GM19468 (cell line): ENCODE results near the gene PCTP.

ENCODE experiments used
- ATAC-seq: cut with Tn5 transposase; IDR thresholded peaks from one replicate; pipeline ENCODE4 v1.9.1; 2021; ENCODE audit warnings: mild to moderate bottlenecking, moderate library complexity, moderate number of reproducible peaks; ENCODE audit not compliant: unreplicated experiment; ENCODE audit errors: extremely low read depth

The PCTP gene

DNA sequence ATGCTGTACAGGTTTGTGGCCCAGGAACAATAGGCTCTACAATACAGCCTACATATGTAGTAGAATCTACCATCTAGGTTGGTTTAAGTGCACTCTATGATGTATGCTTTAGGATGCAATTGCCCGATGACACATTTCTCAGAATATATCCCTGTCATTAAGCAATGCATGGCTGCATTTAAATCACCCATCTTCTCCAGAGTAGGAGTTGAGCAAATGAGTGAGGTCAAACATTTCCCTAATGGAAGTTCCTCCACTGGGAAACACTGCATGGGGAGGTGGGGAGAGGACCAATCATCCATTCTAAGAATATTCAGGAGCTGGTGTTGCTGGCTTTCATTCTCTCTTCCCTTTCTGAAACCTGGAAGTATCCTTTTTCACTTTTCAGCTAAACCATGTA is 2.0 kb upstream of the PCTP start:
- ATAC-seq = no peak

DNA sequence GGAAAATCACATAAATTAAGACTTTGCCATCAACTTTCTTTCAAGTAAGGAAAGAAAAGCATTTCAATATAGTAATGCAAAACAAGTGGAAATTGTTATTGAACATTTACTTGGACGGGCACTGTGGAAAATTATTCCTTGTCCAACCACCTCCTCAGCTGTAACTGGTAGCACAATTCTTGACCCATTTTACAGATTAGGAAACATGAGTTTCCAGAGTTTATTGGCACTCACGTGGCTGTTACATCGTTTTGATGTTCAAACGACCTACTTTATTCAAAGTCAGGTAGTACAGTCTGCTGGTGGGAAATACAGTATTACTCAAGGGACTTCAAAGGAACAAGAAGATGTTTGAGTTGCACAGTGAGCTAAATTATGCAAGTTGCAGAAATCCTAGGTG is 866 bp upstream of the PCTP start:
- ATAC-seq = no peak

DNA sequence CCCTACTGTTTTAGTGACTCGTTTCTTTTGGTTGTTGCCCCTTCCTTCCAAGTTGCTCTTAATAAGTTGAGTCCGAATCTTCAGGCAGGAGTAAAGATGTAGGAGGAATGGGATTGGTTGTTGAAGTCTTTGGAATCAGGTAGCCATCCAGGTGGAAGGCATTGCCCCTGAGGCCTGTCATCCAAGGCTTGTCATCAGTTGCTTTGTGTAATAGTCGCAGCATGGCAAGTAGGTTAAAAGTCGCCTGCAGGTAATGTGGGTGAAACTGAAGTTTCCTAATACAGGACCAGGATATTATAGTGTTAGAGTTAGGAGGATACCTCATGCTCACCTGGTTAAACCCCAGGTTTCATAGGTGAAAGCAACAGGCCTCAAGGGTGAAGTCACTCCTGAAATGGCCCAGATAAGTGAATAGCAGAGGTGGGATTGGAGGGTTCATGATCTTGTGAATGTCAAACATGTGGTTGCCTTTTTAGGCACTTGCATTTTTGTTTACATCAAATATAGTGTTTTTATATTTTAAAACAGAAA is 934 bp downstream of the PCTP start:
- no peak for ATAC-seq

DNA sequence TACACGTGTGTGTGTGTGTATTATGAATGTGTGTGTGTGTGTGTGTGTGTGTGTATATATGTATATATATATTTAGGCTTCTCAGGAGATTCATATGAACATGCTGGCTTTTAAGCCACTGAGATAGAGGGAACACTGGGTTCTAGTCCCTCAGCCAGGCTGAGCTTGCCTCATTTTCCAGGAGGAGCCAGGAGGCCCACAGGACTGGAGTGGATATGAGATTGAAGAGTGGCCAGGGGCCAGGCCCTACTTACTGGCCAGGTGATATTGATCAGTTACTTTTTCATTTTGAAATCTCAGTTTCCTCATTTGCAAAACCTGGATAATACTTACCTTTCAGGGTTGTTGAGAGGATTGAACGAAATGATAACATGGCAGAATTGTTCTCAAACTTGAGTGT is 5.8 kb downstream of the PCTP start:
- ATAC-seq = no peak

DNA sequence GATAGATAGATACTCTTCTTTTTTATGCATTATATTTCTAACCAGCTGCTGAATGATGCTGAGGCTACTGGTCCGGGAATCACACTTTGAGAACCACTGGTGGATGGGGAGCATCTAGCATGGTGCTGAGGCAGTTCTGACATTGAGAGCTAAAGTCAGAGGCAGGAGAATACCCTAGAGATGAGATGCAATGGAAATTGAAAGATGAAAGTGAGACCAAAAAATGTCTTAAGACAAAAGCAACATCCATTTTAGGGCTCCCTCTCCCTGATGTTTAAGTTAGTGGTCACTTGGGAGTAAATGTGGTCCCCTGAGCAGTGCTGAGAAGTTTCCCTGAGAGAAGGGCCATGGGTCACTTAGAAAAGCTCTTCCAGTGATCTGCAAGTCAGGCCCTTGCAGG is 6.8 kb downstream of the PCTP start:
- ATAC-seq = no peak

DNA sequence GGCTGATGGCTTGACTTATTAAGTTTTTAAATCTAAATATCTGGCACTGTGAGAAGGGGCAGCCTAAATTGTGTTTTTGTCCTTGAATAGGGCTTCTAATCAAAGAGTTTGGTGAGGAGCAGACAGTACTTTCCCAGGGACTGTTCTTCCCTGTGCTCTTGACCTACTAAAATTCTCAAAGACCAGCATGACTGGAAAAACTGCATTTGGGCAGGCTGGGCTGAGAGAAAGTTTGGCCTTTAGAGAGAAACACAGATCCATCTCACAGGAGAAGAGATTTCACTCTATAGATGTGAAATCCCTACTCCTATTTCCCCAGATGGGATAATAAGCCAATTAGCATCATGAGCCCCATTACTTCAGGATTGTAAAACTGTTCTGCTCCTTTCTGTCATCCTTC is 7.3 kb downstream of the PCTP start:
- ATAC-seq = no peak

DNA sequence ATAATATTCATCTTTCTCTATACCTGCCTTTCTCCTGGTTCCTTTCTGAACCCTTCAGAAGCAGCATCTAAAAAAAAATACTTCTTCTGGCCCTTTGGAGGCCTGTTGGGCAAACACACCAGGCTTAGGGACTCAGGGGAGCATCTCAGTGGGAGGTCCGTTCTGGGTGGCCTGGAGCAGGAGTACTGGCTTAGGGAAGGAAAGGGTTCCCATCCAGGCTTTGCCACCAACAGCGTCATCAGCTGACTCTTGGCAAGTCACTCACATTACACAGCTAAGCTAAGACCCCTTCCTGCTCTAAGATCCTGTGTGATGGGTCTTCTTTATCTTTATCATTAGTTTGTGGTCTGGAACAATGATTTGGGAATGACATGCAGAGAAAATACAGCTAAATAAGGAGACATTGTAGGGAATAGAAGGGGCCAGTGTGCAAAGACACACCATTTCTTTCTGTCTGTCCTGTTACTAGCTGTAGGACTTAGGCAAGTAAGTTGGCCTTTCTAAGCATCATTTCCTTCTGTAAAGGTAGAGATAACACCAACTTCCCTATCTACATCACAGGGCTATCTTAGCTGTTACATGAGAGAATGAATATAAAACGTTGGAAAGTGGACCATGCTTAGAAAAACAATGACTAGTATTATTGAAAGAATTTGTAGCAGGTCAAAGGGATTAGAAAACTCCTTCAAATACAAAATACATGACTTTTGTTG is 9.9 kb downstream of the PCTP start:
- no peak for ATAC-seq

DNA sequence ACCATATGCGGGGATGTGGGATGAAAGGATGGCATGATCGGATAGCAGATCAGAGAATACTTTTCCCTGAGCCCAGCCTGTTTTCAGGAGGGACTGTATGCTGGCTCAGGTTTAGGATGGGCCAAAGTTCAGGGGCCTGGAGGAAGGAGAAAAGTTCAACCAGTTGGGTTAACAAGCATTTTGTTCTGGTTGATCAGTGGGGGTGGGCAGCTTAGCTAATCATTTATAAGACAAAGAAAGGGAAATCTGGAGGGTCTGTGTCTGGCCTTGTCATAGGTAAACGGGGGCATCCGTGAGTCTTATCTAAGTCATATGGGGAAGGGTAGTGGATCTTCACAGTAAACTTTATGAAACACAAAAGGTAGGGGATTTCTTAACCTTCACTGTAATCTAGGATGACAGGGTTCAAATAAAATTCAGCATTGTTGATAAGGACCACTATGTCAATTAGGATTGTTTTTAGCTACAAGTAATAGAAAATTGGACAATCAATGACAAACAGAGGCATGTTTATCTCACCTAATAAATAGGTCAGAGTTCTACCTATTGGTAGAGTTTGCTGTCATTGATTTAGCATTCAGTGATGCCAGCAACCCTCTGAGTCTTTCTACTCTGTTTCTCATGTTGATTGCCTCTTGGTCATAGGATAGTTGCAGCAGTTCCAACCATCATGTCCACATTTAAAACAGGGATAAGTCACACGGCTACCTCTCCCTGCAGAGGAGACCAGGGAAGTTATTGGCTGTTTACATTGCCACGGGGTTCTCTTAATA is 11.4 kb downstream of the PCTP start:
- ATAC-seq = no peak

DNA sequence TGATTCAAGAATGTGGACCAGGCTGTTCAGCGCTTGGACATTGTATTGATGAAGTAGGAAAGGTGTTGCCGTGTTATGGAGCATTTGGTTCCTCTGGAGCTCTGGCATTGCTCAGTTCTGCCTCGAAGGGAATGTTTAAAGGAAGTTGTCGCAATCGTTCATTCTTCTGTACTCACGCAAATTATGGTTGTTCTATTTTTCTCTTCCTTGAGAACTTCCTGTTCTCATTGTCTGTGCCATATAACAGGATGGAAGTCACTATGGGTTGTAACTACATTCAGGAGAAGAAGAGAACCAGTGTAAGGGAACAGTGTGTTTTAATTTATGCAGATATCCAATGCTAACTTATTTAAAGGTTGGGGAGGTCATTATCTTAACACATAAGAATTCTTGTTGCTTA is 13.0 kb downstream of the PCTP start:
- ATAC-seq = no peak

DNA sequence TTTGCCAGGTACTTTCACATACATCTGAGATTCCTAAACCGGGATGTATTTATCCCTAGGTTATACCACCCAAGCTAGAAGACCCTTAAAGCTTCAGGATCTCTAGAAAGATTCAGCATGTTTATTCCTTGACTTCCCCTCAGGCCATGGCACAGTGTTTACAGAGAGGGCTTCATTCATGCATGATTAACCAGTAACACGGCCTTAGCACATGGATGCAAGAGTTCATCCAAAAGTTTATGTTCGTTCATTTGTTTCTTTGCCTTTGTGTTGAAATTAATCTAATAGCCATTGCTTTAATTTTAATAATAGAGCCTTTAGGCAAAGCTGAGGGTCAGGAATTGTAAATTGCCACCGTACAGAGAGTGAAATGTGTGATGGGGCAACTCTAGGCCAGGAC is 13.8 kb downstream of the PCTP start:
- ATAC-seq = no peak

DNA sequence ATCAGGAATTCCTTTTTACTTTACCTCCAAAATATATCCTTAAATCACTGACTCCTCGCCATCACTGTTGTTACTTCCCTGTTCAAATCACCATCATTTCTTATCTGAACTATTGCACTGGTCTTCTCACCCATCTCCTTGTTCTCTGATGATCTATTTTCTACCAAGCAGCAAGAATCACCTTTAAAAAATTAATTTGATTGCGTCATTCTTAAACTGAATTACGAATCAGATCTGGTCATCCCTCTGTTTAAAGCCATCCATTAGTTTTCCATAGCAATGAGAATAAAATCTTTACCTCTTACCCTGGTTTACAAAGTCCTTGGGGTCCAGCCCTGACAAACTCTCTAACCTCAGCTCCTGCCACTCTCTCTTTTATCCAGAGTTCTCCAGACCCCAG is 14.6 kb downstream of the PCTP start:
- ATAC-seq = no peak

DNA sequence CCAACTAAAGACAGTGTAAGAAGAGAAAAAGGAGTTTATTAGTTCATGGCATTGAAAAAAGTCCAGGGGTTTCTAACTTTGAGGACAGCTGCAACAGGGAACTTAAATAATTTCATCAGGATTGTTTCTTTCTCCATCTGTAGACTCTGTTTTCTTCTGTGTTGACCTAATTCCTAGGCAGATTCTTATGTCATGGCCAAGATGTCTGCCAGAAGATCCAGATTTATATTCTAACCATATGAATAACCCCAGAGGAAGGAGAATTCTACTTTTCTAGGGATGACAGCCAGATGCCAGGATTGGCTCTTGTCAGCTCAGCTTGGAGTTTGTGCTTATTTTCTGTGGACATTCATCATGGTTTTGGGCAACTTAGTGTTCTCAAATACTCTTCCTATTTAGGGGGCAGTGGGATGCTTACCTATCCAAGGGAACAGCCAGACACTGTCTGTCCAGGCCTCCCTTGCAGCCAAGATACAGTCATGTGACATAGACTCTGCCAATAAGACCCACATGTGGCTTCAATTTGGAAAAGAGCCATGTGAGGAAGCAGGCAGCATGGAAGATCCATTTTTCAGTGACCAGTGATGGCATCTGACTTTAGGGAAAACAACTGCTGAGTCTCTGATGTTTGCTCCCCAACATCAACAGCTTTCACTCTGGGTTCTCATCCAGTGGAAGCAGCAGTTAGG is 18.2 kb downstream of the PCTP start:
- no peak for ATAC-seq

DNA sequence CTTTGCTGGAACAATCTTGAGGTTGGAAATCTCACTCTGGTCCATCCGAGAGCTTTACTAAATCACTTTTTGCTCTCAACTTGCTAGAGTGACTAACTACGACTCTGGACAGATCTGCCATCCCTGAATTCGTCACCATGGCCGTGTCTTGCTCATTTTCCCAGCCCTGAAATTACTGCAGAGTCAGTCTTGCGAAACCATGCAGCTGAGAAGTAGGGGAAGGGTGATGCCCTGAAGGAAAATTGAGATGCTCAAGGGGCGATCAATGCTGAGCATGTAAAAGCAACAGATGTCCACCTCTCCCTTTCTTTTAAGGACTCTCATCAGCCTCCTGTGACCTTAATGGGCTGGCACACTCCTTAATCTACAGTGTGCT is 18.8 kb downstream of the PCTP start:
- ATAC-seq = no peak

DNA sequence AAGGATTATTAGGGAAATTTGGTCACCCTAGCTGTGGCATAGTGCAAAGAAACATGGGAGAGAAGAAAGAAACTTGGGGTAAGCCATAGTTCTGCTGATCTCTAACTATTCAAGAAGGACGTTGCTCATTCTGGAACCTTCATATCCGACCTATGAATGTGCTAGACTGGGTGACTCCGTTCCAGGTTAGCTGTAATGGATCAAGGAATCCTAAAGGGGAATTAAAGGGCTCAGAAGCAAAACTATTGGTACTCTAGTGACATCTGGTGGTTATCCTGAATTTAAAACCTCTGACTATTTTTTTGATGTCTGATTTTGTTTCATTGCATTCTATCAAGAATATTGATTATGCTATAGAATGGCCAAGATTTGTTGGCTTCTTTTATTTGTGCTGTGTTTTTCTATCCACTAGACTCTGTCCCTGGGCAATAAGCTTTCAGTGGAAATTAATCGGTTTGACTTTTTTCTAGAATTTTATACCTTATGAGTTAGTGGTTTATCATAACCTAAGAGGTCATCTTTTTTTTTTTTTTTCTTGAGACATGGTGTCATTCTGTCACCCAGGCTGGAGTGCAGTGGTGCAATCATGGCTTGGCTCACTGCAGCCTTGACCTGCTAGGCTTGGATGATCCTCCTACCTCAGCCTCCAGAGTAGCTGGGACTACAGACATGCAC is 19.5 kb downstream of the PCTP start:
- ATAC-seq = no peak

DNA sequence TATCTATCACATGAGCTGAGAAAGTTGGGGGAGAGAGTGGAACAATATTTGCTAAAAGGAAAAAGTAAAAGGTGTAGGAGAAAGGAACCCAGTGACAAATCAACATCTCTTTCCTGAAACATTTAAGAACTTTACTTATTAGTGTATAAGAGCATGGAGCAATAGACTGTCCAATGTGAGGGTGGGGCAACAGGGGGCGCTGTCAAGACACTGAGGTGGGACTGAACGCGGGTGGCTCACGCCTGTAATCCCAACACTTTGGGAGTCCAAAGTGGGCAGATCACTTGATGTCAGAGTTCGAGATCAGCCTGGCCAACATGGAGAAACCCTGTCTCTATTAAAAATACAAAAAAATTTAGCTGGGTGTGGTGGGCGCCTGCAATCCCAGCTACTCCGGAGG is 21.2 kb downstream of the PCTP start:
- ATAC-seq = no peak

DNA sequence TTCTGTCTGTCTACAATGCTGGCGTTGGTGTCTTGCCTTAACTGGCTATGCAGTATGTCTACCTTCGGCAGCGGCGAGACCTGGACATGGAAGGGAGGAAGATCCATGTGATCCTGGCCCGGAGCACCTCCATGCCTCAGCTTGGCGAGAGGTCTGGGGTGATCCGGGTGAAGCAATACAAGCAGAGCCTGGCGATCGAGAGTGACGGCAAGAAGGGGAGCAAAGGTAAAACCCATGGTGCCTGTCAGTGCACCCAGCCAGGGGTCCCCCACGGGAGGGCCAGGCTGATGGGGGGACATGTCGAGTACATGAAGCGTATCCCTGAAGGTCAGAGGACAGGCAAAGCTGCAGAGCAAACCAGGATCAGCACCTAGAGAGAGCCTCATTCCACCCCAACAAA is 22.8 kb downstream of the PCTP start:
- ATAC-seq = no peak

DNA sequence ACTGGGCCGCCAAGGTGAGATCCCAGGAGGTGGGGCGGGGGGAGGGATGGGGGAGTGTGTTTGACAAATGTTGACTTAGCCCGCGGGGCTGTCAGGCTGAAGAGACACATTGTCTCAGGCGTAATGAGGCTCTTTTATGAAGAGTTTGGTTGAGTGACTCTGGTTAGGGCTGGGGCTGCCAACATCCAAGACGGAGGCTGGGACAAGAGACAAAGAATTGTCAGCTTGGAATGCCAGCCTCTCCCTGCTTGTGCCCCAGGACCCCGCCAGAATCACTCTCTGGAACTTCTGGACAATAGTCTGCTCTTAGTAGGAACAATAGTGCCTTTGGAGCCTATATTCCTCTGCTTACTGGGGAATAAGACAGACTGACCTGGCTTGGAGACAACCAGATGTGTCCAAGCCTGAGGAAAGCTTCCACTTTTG is 24.0 kb downstream of the PCTP start:
- no peak for ATAC-seq

DNA sequence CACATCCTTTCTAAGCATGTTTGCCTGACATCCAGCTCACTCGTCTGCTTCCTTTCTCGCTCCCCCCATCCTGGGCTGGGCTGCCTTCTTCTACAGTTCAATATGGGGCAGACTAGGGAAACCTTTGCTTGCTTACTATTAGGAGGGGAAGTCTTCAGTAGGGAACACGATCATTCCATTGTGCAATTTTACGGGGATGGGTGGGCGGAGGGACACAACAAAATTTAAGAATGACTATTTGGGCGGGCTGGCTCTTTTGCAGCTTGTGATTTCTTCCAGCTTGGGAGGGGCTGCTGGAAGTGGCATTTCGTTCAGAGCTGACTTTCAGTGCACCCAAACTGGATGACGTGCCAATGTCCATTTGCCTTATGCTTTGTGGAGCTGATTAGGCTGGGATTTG is 25.4 kb downstream of the PCTP start:
- no peak for ATAC-seq

DNA sequence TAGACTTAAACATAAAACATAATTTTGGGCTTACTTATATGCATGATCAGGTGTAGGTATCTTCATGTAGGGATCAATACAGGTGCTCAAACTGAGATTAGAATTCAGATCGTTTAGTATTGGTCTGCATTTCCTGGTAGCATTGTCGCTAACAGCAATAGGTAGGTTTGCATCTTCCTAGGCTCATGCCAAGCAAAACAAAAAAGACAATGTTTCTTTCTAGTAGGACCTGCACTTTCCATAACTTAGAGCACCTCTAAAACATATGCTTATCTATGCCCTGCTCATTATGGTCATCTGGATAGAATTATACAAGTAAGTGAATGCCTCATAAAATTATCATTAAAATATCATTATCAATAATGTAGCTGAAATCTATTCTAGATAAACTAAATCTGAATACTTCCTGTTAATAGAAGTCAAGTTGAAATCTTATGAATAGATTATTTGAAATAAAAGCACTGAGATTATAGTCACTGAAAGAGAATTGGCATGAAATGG is 26.7 kb downstream of the PCTP start:
- no peak for ATAC-seq

DNA sequence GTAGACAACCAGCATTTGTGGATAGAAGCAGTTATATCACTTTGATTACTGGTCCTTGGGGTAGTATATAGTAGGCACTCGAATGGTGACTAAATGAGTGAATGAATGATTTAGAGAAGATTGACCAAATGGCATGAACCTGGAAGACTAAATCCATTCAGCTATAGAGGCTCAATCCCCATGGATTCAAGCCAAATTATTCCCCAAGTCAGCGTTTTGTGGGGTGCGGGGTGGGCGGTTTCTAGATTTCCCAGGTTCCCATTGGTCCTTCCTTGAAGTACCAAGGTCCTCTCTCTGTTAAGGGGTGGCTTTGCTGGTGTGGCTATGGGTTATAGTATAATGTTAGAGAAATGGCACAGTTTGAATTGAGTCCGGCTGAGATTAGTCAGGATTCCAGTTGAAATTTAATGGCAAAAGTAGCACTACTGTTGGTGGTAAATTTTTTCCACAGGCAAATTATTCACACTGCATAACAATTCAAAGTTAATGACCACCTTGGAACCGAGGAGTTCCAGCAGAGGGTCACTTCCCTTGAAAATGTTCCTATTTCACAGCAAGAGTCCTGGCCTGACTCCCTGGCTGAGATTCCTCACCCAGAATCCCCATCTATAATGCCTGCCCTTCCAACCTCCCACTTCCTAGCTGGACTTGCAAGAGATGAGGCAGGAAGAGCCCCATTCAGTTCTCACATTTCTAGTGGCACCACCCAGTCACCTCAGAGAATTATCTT is 27.7 kb downstream of the PCTP start:
- no peak for ATAC-seq
